A549 (cell line): ENCODE measurements around the gene RIOK2. TPM values are rescaled to one million over a fixed set of nuclear protein-coding genes. Genes with fewer than 3 reads are reported as not detected.

Source experiments
- ATAC-seq, 2 experiments: fragments of 200-7000 bp in 1 of 2; fragments of >200 bp in 1 of 2; cut with Nextera tagmentation in 1 of 2; cut with Tn5 transposase in 1 of 2; 3 replicates each; pipeline versions ENCODE4 v1.8.0 to v1.9.1; 2018 to 2020; ENCODE audit warnings: mild to moderate bottlenecking in 1 of 2, moderate library complexity in 1 of 2
- CTCF ChIA-PET: fragments of 300-600 bp; sonication (Branson Sonifier 250); formaldehyde crosslinking; extraction: SDS; loops from one replicate; lab custom pipeline; 2021; ENCODE audit warnings: antibody characterized with exemption, inconsistent platforms; lab: Yijun Ruan, JAX
- POLR2A ChIA-PET: fragments of 350-600 bp; formaldehyde crosslinking; extraction: SDS; loops from one replicate; lab custom pipeline; 2021; ENCODE audit warnings: antibody characterized with exemption, inconsistent platforms; lab: Yijun Ruan, JAX
- DNase-seq, 2 experiments: peaks; one replicate each; pipeline versions ENCODE4 v3.0.0 to v3.0.0-alpha.2; 2011 to 2016; ENCODE audit warnings: low read depth in 1 of 2, low spot score in 1 of 2
- FAIRE-seq: peaks from 2 replicates; lab custom pipeline; 2011; peaks lifted over from hg19 to GRCh38; lab: Jason Lieb, UNC
- H3K27ac ChIP-seq, 2 experiments: fragments of >200 bp; sonication (Bioruptor Twin); formaldehyde crosslinking; 3 replicates each; pipeline ENCODE4 v1.5.1; 2016 to 2017
- H3K4me1 ChIP-seq: fragments of >200 bp; sonication (Bioruptor Twin); formaldehyde crosslinking; 3 replicates; pipeline ENCODE4 v1.6.1; 2016
- H3K4me2 ChIP-seq: fragments of >200 bp; sonication (Bioruptor Twin); formaldehyde crosslinking; 3 replicates; pipeline ENCODE4 v1.6.1; 2016
- H3K4me3 ChIP-seq: fragments of >200 bp; sonication (Bioruptor Twin); formaldehyde crosslinking; 3 replicates; pipeline ENCODE4 v1.5.1; 2016
- H3K9me3 ChIP-seq: fragments of >200 bp; sonication (Bioruptor Twin); formaldehyde crosslinking; 3 replicates; pipeline ENCODE4 v1.6.1; 2016
- BHLHE40 ChIP-seq: IDR thresholded peaks from 2 replicates; pipeline ENCODE4 v1.6.1; 2012; ENCODE audit warnings: low read depth, low read length, inconsistent platforms
- CBX2 ChIP-seq: fragments of 200-600 bp; sonication (generic); IDR thresholded peaks from 2 replicates; pipeline ENCODE4 v1.6.1; 2016; ENCODE audit warnings: low read depth, mild to moderate bottlenecking, borderline replicate concordance
- EHF ChIP-seq: fragments of 250-450 bp; sonication (Bioruptor Pico); IDR thresholded peaks from 2 replicates; pipeline ENCODE4 v1.5.0; 2020; ENCODE audit warnings: mild to moderate bottlenecking
- EHMT2 ChIP-seq: fragments of 200-600 bp; sonication (generic); IDR thresholded peaks from 2 replicates; pipeline ENCODE4 v1.6.1; 2016; ENCODE audit warnings: antibody characterized with exemption, low read depth, mild to moderate bottlenecking, moderate library complexity
- EP300 ChIP-seq, 2 experiments: fragments of >200 bp; sonication (Bioruptor Twin); formaldehyde crosslinking; IDR thresholded peaks; 2 replicates in 1 of 2; 3 replicates in 1 of 2; pipeline ENCODE4 v1.6.1; 2016 to 2017
- FOXS1 ChIP-seq: fragments of 250-450 bp; sonication (Bioruptor Pico); IDR thresholded peaks from 2 replicates; pipeline ENCODE4 v1.5.0; 2020; ENCODE audit warnings: mild to moderate bottlenecking, moderate library complexity
- HEYL ChIP-seq: fragments of 250-450 bp; sonication (Bioruptor Pico); IDR thresholded peaks from 2 replicates; pipeline ENCODE4 v1.8.0; 2021; ENCODE audit warnings: mild to moderate bottlenecking, moderate library complexity
- HOXA7 ChIP-seq: fragments of 250-450 bp; sonication (Bioruptor Pico); IDR thresholded peaks from 2 replicates; pipeline ENCODE4 v1.5.0; 2020; ENCODE audit warnings: mild to moderate bottlenecking, moderate library complexity
- NFE2L2 ChIP-seq: fragments of 150-350 bp; conservative IDR thresholded peaks from 2 replicates; pipeline ENCODE4 v1.6.1; 2014; ENCODE audit warnings: low read length
- NPAS2 ChIP-seq: fragments of 250-450 bp; sonication (Bioruptor Pico); IDR thresholded peaks from 2 replicates; pipeline ENCODE4 v1.8.0; 2022; ENCODE audit warnings: mild to moderate bottlenecking, moderate library complexity, borderline replicate concordance
- POLR2AphosphoS2 ChIP-seq: conservative IDR thresholded peaks from 2 replicates; pipeline ENCODE4 v1.6.1; 2012; ENCODE audit warnings: low read length, improper control_type of control experiment, inconsistent platforms
- RCOR1 ChIP-seq: fragments of 150-350 bp; IDR thresholded peaks from 2 replicates; pipeline ENCODE4 v1.6.1; 2014; ENCODE audit warnings: antibody characterized with exemption, low read length, low read depth
- RNF2 ChIP-seq: fragments of 200-600 bp; sonication (generic); IDR thresholded peaks from 2 replicates; pipeline ENCODE4 v1.6.1; 2016; ENCODE audit warnings: low read depth, mild to moderate bottlenecking, antibody characterized with exemption, moderate library complexity, borderline replicate concordance
- SMC3 ChIP-seq: fragments of >200 bp; sonication (Bioruptor Twin); formaldehyde crosslinking; IDR thresholded peaks from 3 replicates; pipeline ENCODE4 v1.6.1; 2018; ENCODE audit warnings: inconsistent platforms
- SREBF2 ChIP-seq: fragments of 450-650 bp; IDR thresholded peaks from 2 replicates; pipeline ENCODE4 v1.6.1; 2014; ENCODE audit warnings: mild to moderate bottlenecking, moderate library complexity
- TFCP2L1 ChIP-seq: fragments of 250-450 bp; sonication (Bioruptor Pico); IDR thresholded peaks from 2 replicates; pipeline ENCODE4 v1.5.0; 2021; ENCODE audit warnings: mild to moderate bottlenecking
- TP53 ChIP-seq: fragments of 250-450 bp; sonication (Bioruptor Pico); IDR thresholded peaks from 2 replicates; pipeline ENCODE4 v1.5.0; 2021; ENCODE audit warnings: mild to moderate bottlenecking, moderate library complexity
- ZFP36 ChIP-seq: fragments of 450-650 bp; IDR thresholded peaks from 2 replicates; pipeline ENCODE4 v1.6.1; 2014; ENCODE audit warnings: borderline replicate concordance; ENCODE audit not compliant: partially characterized antibody
- ZSCAN20 ChIP-seq: fragments of 250-450 bp; sonication (Bioruptor Pico); IDR thresholded peaks from 2 replicates; pipeline ENCODE4 v1.8.0; 2022; ENCODE audit warnings: mild to moderate bottlenecking, moderate library complexity
- WGBS: methylation state at CpG from one replicate; pipeline ENCODE4 v1.1.6; 2017; ENCODE audit errors: missing lambda C conversion rate; 5-methylcytosine and 5-hydroxymethylcytosine counted together
- polyA plus RNA-seq, 4 experiments: library from polyadenylated mRNA; depleted of rRNA in 3 of 4; stranded (reverse); fragments of >200 nt; fragmentation: RNase III in 1 of 4; extraction: RNeasy Plus Mini Kit Qiagen cat#74134 plus additional on column Dnase treatment in 1 of 4; gene quantifications; 2 replicates in 3 of 4; 3 replicates in 1 of 4; pipeline ENCODE4 v1.2.3, GENCODE V29; 2011 to 2017
- TF ChIP-seq, protein P1 (sequence below): fragments of 250-450 bp; sonication (Bioruptor Pico); IDR thresholded peaks from 2 replicates; pipeline ENCODE4 v1.5.0; 2021; ENCODE audit warnings: mild to moderate bottlenecking, moderate library complexity, borderline replicate concordance
- TF ChIP-seq, protein P2 (sequence below): fragments of >200 bp; sonication (Bioruptor Twin); formaldehyde crosslinking; IDR thresholded peaks from 3 replicates; pipeline ENCODE4 v1.6.1; 2016
- TF ChIP-seq, protein P3 (sequence below): fragments of 450-650 bp; IDR thresholded peaks from 2 replicates; pipeline ENCODE4 v1.6.1; 2014; ENCODE audit warnings: antibody characterized with exemption
- TF ChIP-seq, protein P4 (sequence below): IDR thresholded peaks from 2 replicates; pipeline ENCODE4 v1.6.1; 2012
- TF ChIP-seq, protein P5 (sequence below): IDR thresholded peaks from 2 replicates; pipeline ENCODE4 v1.6.1; 2012; ENCODE audit warnings: low read depth, borderline replicate concordance
- TF ChIP-seq, protein P6 (sequence below): fragments of >200 bp; sonication (Bioruptor Twin); formaldehyde crosslinking; IDR thresholded peaks from 3 replicates; pipeline ENCODE4 v1.5.1; 2016

Gene RIOK2
- polyA plus RNA-seq, 2 of the 4 experiments (the other 2 are of a cell fraction) = 14.7 to 32.0 TPM

DNA sequence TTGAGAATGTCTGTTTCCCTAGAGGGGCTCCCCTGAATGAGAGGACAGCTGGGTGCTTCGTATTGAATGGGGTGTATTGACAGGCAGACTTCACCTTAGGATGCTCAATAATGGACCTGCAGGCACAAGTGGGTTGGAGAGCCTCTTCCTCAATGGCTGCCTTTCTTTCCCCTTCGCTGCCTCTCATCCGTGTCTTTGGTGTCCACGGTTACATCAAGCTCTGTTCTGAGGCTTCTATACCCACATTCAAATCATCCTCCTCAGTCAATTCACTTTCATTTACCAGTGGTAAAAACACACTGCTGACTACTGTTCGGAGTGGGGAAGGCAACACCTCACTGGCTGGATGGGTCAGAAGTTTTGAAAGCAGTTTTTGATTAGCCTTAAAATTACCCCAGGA, 61.2 kb downstream of the RIOK2 start:
- no peak overlapping the region for H3K4me2 ChIP-seq
- no peaks in the 10 kb centered on the region for H3K4me1 ChIP-seq
- FAIRE-seq = no peak
- POLR2A ChIA-PET = no interaction called here
- no peaks in the 10 kb centered on the region for H3K9me3 ChIP-seq
- no peak for DNase-seq
- ATAC-seq = no peak
- CTCF ChIA-PET = interaction anchor here (0.6 kb wide), 1 partner anchor 11 kb away, joined by 4 read pairs; no protein-coding TSS in a partner anchor
- H3K27ac ChIP-seq = no peak overlapping the region
- 29% methylated on average over 5 of the region's 5 CpGs for WGBS
- TF ChIP-seq, protein P1, sequence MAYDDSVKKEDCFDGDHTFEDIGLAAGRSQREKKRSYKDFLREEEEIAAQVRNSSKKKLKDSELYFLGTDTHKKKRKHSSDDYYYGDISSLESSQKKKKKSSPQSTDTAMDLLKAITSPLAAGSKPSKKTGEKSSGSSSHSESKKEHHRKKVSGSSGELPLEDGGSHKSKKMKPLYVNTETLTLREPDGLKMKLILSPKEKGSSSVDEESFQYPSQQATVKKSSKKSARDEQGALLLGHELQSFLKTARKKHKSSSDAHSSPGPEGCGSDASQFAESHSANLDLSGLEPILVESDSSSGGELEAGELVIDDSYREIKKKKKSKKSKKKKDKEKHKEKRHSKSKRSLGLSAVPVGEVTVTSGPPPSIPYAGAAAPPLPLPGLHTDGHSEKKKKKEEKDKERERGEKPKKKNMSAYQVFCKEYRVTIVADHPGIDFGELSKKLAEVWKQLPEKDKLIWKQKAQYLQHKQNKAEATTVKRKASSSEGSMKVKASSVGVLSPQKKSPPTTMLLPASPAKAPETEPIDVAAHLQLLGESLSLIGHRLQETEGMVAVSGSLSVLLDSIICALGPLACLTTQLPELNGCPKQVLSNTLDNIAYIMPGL = no peak
- TF ChIP-seq, protein P2, sequence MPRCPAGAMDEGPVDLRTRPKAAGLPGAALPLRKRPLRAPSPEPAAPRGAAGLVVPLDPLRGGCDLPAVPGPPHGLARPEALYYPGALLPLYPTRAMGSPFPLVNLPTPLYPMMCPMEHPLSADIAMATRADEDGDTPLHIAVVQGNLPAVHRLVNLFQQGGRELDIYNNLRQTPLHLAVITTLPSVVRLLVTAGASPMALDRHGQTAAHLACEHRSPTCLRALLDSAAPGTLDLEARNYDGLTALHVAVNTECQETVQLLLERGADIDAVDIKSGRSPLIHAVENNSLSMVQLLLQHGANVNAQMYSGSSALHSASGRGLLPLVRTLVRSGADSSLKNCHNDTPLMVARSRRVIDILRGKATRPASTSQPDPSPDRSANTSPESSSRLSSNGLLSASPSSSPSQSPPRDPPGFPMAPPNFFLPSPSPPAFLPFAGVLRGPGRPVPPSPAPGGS = no peak
- TF ChIP-seq ZFP36 (no peak), POLR2AphosphoS2 (no peak), EHMT2 (no peak), SREBF2 (no peak), FOXS1 (no peak)
- TF ChIP-seq, protein P3, sequence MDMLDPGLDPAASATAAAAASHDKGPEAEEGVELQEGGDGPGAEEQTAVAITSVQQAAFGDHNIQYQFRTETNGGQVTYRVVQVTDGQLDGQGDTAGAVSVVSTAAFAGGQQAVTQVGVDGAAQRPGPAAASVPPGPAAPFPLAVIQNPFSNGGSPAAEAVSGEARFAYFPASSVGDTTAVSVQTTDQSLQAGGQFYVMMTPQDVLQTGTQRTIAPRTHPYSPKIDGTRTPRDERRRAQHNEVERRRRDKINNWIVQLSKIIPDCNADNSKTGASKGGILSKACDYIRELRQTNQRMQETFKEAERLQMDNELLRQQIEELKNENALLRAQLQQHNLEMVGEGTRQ = no peak
- TF ChIP-seq, protein P4, sequence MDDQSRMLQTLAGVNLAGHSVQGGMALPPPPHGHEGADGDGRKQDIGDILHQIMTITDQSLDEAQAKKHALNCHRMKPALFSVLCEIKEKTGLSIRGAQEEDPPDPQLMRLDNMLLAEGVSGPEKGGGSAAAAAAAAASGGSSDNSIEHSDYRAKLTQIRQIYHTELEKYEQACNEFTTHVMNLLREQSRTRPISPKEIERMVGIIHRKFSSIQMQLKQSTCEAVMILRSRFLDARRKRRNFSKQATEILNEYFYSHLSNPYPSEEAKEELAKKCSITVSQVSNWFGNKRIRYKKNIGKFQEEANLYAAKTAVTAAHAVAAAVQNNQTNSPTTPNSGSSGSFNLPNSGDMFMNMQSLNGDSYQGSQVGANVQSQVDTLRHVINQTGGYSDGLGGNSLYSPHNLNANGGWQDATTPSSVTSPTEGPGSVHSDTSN = no peak
- no peak overlapping the region for H3K4me3 ChIP-seq

DNA sequence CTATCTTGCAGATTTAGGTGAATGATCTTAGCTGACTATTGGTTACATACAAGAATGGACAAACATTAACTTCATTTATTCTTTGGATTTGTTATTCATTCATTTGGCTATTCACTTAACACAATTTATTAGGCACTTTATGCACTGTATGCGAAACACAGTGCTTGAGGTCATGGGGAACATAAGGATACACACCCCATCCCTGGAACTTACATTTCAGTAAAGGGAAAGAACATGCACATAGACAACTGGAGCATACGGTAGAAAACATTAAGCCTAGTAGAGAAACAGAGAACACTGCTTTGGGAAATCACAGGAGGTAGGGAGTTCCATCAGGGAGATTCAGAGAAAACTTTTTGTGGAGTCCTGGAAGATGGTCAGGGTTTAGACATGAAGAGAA, 62.9 kb downstream of the RIOK2 start:
- no peak overlapping the region for H3K4me2 ChIP-seq
- no peak for ATAC-seq
- 46% methylated on average over 2 of the region's 2 CpGs for WGBS
- ChIA-PET POLR2A (no interaction called here), CTCF (no interaction called here)
- no peaks in the 10 kb centered on the region for H3K9me3 ChIP-seq
- no peak overlapping the region for H3K27ac ChIP-seq
- no peak overlapping the region for H3K4me3 ChIP-seq
- DNase-seq = no peak
- H3K4me1 ChIP-seq = no peaks in the 10 kb centered on the region
- FAIRE-seq = no peak
- TF ChIP-seq EP300 (IDR thresholded peaks at IDR 0.05) = no peak
- TF ChIP-seq HOXA7 = no peak
- no peak for TF ChIP-seq NFE2L2
- TF ChIP-seq, protein P5, sequence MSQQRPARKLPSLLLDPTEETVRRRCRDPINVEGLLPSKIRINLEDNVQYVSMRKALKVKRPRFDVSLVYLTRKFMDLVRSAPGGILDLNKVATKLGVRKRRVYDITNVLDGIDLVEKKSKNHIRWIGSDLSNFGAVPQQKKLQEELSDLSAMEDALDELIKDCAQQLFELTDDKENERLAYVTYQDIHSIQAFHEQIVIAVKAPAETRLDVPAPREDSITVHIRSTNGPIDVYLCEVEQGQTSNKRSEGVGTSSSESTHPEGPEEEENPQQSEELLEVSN = no peak
- TF ChIP-seq, protein P6, sequence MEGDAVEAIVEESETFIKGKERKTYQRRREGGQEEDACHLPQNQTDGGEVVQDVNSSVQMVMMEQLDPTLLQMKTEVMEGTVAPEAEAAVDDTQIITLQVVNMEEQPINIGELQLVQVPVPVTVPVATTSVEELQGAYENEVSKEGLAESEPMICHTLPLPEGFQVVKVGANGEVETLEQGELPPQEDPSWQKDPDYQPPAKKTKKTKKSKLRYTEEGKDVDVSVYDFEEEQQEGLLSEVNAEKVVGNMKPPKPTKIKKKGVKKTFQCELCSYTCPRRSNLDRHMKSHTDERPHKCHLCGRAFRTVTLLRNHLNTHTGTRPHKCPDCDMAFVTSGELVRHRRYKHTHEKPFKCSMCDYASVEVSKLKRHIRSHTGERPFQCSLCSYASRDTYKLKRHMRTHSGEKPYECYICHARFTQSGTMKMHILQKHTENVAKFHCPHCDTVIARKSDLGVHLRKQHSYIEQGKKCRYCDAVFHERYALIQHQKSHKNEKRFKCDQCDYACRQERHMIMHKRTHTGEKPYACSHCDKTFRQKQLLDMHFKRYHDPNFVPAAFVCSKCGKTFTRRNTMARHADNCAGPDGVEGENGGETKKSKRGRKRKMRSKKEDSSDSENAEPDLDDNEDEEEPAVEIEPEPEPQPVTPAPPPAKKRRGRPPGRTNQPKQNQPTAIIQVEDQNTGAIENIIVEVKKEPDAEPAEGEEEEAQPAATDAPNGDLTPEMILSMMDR = no peak
- TF ChIP-seq TFCP2L1 (CRISPR knock-in tag) = no peak
- no peak for TF ChIP-seq HEYL
- TF ChIP-seq RCOR1 = no peak
- TF ChIP-seq BHLHE40 = no peak
- no peak for TF ChIP-seq SMC3
- TF ChIP-seq ZSCAN20 (CRISPR knock-in tag) = no peak
- no peak for TF ChIP-seq RNF2
- TF ChIP-seq CBX2 = no peak
- TF ChIP-seq TP53 (CRISPR knock-in tag) = no peak
- TF ChIP-seq NPAS2 (CRISPR knock-in tag) = no peak
- TF ChIP-seq EHF (CRISPR knock-in tag) = no peak
